ENCODE measurements around the gene C1orf105. TPM values are rescaled to one million over a fixed set of nuclear protein-coding genes. Genes with fewer than 3 reads are reported as not detected.

Gene C1orf105
- total RNA-seq, 1 experiment from 2014 or later = not detected

DNA sequence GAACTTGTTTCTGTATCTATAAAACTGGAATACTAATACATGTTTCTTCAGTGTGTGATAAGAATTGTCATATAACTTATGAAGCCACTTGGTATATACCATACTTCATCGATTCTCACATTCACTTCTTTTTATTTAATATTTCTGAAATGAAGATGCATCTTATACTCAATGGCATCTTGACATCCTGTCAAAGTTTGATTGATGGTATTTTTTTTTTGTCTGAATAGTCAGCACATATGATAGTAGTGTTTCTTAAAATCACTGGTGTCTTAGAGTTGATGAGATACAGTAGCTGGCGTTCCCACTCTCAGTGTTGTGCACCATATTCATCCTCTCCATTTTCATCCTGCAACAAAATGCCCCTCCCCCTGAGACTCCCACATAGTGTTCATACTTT lies 34.4 kb upstream of the C1orf105 start:
- intact Hi-C loops (cut with micrococcal nuclease; ENCODE audit: unreplicated experiment) = no loop called here
- CTCF ChIA-PET = no interaction called here
- DNase-seq = no peak
- Mint-ChIP-seq H3K9me3 (ENCODE audit: low read depth, unreplicated experiment) (no peaks in the 10 kb centered on the region), H3K27ac (ENCODE audit: unreplicated experiment) (no peak overlapping the region), H3K27me3 (ENCODE audit: unreplicated experiment) (no peaks in the 10 kb centered on the region), H3K36me3 (ENCODE audit: insufficient read depth, unreplicated experiment) (no peaks in the 10 kb centered on the region), H3K4me1 (ENCODE audit: low read depth, unreplicated experiment) (peaks cover 26% of the 10 kb centered on the region), H3K4me3 (ENCODE audit: low read depth, unreplicated experiment) (no peak overlapping the region)
- TF ChIP-seq, protein P1, sequence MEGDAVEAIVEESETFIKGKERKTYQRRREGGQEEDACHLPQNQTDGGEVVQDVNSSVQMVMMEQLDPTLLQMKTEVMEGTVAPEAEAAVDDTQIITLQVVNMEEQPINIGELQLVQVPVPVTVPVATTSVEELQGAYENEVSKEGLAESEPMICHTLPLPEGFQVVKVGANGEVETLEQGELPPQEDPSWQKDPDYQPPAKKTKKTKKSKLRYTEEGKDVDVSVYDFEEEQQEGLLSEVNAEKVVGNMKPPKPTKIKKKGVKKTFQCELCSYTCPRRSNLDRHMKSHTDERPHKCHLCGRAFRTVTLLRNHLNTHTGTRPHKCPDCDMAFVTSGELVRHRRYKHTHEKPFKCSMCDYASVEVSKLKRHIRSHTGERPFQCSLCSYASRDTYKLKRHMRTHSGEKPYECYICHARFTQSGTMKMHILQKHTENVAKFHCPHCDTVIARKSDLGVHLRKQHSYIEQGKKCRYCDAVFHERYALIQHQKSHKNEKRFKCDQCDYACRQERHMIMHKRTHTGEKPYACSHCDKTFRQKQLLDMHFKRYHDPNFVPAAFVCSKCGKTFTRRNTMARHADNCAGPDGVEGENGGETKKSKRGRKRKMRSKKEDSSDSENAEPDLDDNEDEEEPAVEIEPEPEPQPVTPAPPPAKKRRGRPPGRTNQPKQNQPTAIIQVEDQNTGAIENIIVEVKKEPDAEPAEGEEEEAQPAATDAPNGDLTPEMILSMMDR (IDR thresholded peaks at IDR 0.05; ENCODE audit: unreplicated experiment) = no peak
- BruUV-seq (replicated peaks) = no TSS peak

GRCh38 chr1:172388490-172388889 lies 32.0 kb upstream of the C1orf105 start:
- intact Hi-C loops (cut with micrococcal nuclease; ENCODE audit: unreplicated experiment) = no loop called here
- Mint-ChIP-seq H3K27ac (ENCODE audit: unreplicated experiment) (no peak overlapping the region), H3K4me1 (ENCODE audit: low read depth, unreplicated experiment) (peaks cover 15% of the 10 kb centered on the region), H3K36me3 (ENCODE audit: insufficient read depth, unreplicated experiment) (no peaks in the 10 kb centered on the region), H3K27me3 (ENCODE audit: unreplicated experiment) (no peaks in the 10 kb centered on the region), H3K4me3 (ENCODE audit: low read depth, unreplicated experiment) (no peak overlapping the region), H3K9me3 (ENCODE audit: low read depth, unreplicated experiment) (no peaks in the 10 kb centered on the region)
- BruUV-seq (replicated peaks) = no TSS peak
- TF ChIP-seq, protein P1 (IDR thresholded peaks at IDR 0.05; ENCODE audit: unreplicated experiment) = no peak
- no peak for DNase-seq
- CTCF ChIA-PET = no interaction called here

DNA sequence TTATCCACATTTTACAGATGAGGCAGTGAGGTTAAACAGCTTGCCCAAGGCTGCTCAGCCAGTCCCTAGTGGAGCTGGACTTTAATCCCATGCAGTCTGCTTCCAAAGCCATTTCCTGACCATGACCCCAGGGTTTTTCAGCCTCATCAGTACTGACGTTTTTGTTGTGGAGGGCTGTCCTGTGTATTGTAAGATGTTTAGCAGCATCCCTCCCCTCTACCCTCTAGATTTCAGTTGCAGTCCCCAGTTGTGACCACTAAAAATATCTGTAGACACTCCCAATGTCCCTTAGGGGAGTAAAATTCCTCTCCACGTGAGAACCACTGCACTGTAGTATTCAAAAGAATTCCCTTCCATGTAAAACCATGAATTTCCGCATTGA lies 30.2 kb upstream of the C1orf105 start:
- H3K4me3 Mint-ChIP-seq (ENCODE audit: low read depth, unreplicated experiment) = no peak overlapping the region
- CTCF ChIA-PET = interaction anchor here (1.3 kb wide), 1 partner anchor 31 kb away, joined by 5 read pairs; no protein-coding TSS in a partner anchor
- peaks cover 29% of the 10 kb centered on the region for H3K4me1 Mint-ChIP-seq (ENCODE audit: low read depth, unreplicated experiment)
- H3K36me3 Mint-ChIP-seq (ENCODE audit: insufficient read depth, unreplicated experiment) = no peaks in the 10 kb centered on the region
- no TSS peak for BruUV-seq (replicated peaks)
- no peak overlapping the region for H3K27ac Mint-ChIP-seq (ENCODE audit: unreplicated experiment)
- no peak for DNase-seq
- no peaks in the 10 kb centered on the region for H3K9me3 Mint-ChIP-seq (ENCODE audit: low read depth, unreplicated experiment)
- H3K27me3 Mint-ChIP-seq (ENCODE audit: unreplicated experiment) = no peaks in the 10 kb centered on the region
- TF ChIP-seq, protein P1 (IDR thresholded peaks at IDR 0.05; ENCODE audit: unreplicated experiment) = no peak
- intact Hi-C loops (cut with micrococcal nuclease; ENCODE audit: unreplicated experiment) = loop anchor here (10.0 kb wide), 1 partner anchor 585 kb away; no protein-coding TSS in a partner anchor

DNA sequence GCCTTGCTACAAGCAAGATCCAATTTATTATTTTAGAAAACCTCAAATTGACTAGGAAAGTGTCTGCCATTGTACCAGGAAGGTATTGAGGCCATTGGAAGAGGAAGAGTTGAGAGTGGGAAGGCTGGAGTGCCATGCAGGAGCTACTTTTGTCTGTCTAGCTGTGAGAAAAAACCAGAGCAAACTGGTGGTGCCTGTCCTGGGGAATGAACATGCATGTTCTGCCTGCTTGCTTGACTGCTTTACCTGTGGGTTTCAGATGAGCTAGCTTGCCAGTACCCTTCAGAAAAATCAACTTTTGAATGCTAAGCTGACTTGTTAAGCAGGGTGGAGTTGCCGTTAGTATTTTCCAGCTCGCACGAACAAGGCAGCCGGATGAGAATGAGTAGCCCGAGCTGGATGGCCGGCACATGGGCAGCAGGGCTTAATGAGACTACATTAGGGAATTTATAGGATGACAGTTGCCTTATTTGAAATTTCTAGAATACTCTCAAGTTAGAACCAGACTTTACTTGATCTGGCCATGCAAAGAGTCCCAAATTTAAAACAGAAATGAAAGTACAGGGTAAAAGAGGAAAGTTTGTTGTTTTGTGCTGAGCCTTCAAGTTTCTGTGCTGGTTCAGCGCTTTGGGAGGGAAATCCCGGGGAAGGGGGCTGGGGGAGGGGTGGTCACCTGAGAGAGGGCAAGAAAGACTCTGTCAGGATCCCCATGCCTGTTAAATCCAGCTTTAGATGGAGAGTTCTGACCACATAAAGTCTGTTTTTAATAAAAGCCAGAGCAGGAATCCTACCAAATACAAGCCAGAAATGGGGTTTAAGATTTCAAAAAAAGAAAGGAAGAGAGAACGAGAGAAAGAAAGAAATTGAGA lies 29.6 kb upstream of the C1orf105 start:
- Mint-ChIP-seq H3K27ac (ENCODE audit: unreplicated experiment) (no peak overlapping the region), H3K27me3 (ENCODE audit: unreplicated experiment) (no peaks in the 10 kb centered on the region), H3K4me1 (ENCODE audit: low read depth, unreplicated experiment) (peaks cover 29% of the 10 kb centered on the region), H3K36me3 (ENCODE audit: insufficient read depth, unreplicated experiment) (no peaks in the 10 kb centered on the region), H3K9me3 (ENCODE audit: low read depth, unreplicated experiment) (no peaks in the 10 kb centered on the region), H3K4me3 (ENCODE audit: low read depth, unreplicated experiment) (no peak overlapping the region)
- TF ChIP-seq, protein P1 (IDR thresholded peaks at IDR 0.05; ENCODE audit: unreplicated experiment) = no peak
- intact Hi-C loops (cut with micrococcal nuclease; ENCODE audit: unreplicated experiment) = loop anchor here (10.0 kb wide), 1 partner anchor 586 kb away; no protein-coding TSS in a partner anchor
- CTCF ChIA-PET = interaction anchor here (0.7 kb wide), 1 partner anchor 33 kb away, joined by 3 read pairs; no protein-coding TSS in a partner anchor
- BruUV-seq (replicated peaks) = no TSS peak
- DNase-seq = no peak
